ENCODE measurements around the gene OTOG.

Gene OTOG

DNA sequence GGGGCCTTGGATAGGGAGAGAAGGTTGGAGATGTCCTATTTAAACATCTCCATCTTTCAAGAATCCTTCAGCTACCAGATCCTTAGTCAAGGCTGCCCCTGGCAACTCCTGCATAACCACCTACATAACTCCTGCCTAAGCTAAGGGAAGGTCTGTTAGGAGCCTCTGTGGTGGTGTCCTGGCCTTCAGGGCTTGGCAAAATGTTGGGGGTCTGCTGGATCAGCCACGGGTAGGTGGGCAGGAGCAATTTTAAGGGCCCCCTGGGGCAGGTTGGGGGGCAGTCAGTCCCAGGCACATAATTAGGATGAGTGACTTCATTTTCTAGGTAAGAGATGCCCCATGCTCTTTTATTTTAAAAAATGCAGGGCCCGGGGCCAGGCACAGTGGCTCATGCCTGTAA is 28.7 kb upstream of the OTOG start:
- no peak for DNase-seq

DNA sequence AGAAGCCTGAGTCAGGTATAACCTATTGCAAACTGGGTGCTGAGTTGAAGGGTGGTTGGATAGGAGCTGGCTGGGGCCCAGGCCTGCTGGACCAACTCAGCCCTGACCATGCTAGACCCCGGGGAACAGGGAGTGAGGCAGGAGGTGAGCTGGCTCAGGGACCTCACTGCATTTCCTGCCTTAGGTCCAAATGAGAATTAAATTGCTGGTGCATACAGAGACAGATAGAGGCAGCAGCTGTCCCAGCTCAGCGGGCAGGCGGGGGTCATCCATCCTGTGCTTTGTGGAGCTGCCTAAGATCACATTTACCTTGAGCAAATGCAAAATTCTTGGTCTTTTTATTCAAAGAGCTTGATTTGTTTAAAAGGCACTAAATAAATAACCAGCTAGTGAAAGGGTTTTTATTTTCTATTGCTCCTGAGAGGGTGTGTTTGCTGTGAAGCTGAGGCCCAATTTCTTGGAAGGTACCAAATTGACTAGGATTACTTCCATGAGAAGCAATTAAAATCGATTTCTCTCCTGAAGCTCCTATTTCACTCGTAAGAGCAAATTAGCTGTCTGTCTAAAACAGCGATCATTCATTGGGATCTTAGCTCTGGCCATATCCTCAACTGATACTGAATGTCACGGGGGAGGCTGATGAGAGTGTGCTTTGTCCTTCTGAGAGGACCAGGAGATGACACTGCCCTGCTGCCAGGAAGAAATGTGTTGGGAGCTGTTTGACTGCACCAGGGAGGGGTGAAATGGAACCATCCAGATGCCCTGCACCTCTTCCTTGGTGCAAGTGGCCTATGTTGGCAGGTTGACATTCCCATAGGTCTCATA is 27.8 kb upstream of the OTOG start:
- DNase-seq = no peak

DNA sequence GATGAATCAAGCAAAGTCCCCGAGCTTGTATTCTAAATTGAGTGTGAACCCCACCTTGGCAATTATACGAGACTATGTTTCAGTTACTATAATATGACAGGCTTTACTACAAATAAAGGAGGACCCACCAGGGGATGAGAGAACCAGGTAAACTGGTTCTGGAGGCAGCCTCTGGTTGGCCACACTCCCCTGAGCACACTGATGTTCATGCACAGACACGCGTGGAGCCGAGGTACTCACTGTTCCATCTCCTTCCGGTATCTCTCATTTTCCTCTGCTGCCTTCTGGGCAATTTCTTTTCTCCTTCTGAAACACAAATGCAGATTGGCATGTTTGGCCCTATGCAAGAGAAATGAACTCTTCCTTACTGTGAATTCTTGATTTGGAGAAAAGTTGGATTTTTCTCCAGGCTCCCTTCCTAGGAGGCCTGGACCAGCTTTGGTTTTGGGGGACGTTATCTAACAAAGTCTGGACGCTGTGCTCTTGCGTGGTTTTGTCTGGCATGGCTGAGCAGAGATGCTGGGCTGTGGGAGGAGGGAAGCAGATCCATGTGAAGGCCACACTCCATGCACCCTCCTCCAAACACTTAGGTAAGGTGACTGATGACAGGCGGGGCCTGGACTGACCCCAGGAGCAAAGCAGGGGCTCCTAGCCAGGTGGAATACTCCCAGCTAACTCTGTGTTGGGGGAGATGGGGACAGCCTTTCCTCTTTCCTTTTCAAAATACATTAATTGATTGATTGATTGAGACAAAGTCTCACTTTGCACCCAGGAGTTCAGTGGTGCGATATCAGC is 25.8 kb upstream of the OTOG start:
- no peak for DNase-seq

DNA sequence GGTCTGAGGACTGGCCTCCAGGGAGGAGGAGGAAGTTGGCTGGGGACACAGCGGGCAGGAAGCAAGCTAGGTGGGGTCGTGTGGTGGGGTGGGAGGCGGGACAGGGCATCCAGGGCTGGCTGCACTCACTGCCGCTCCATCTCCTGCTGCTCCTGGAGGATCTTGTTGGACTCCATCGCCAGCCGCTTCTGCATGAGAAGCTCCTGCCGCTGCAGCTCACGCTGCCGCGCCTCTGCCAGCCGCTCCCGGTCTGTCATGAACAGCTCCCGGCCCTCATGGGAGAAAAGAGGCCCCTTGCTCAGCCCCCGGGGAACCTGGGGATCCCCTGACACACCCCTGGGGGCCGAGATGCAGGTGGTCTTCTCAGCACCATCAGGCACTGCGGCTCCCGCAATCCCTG is 24.4 kb upstream of the OTOG start:
- no peak for DNase-seq

DNA sequence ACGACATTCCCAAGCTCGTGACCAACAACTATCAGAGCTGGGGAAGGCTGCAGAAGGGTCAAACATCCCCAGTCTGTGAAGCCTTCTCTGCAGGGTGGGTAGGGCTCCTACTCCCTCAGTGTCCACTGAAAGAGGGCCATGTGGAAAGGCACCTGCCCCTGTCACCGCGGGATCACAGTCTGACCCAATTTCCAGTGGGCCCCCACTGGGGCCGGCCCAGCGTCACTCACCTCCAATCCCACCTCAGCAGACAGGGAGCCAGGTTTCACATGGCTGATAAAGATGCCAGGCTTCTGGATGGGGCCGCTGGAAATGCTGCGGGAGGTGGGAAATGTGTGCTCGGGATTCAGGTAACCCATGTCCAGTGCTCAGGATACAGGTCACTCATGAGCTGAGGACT is 22.8 kb upstream of the OTOG start:
- DNase-seq = no peak

DNA sequence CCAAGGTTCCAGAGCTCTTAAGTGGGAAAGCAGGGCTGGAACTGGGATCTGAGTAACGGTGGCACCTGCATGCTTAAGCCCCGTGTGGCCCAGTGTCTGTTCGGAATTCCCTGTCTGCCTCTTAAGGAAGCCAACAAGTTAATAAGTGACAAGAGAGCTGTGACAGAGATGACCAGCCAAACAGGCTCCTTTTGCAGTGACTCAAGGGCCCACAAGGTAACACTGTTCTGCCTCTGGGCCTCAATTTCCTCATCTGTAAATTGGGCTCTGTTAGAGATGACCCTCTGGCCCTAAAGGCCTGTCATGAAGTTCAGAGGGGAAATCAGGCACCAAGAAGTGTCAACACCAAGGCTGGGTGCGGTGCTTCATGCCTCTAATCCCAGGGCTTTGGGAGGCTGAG is 21.5 kb upstream of the OTOG start:
- DNase-seq = no peak

DNA sequence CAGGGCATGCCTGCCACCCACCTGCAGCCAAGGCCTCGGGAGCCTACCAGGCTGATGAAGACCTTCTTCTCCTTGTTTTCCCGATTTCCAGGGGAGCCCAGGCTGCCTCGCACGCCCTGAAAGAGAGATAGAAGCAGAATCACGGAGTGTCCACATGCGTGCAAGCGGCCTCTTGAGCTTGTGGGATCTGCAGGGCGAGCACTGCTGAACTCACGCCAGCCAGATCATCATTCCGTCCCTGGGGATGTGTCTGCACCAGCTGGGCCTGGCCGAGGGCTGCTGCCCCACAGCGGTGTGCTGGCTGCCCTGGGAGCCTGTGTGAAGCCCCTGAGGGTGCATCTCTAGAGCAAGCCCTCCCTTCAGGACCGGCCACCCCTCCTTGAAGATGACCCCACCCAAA is 20.7 kb upstream of the OTOG start:
- DNase-seq = no peak

DNA sequence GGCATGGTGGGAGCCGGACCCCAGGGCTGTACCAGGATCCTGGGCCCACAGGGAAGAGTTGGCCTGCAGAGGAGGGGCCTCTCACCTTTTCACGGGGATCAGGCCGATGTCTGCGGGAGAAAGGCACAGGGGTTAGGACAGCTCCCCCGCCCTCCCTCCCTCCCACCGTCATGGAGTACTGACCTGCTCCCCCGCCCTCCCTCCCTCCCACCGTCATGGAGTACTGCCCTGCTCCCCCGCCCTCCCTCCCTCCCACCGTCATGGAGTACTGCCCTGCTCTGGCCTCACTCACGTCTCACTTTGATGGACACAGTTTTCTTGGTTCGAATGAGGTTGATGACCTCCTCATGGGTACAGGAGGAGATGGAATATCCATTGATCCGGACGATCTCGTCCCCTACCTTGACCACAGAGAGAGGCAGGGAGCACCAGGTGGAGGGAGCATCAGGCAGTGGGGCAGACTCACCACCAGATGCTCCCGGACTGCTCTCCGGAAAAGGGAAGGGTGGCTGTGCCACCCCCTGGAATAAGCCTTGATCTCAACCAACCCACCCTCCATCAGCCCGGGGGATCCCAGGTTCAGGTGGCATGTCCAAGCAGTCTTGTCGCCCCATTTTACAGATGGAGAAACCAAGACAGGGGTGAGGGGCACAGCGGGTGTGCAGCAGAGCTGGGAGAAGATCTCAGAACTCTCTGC is 20.0 kb upstream of the OTOG start:
- no peak for DNase-seq

DNA sequence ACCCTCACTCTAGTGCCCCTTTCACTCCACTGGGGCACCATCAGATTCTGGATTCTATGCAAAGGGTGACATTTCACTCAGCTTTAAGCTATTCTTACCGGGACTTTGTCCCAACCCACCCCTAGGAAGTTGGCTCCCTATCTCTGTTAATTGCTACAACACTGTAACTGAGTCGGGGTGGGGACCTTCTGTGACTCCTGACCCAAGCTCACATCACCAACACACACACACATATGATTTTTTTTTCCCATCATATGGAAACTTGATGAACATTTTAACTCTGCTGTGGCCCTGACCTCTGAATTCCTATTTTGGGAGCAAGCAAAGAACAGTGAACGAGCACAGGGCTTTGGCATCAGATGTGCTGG is 19.4 kb upstream of the OTOG start:
- no peak for DNase-seq

DNA sequence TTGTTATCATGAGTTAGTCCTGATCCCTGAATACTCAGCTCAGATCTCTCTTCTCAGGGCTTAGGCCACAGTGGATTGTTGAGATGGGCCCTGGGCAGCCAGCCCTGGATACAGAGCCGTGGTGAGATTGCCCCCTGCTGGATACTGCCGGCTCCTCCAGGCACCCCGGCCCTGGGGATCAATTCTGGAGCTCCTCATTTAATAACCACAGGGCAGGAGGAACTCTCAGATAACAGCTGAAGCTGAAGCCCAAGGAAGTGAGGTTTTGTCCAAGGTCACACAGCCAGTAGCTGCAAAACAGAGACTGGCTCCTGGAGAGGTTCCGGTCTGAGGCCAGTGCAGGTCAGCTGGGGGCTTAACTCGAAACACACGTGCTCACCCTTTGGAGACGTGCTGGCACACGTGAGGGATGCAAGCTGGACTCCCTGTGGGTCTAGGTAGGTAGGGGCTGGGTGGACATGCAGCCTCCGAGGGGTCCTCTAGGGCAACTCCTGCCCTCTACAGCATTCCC is 18.8 kb upstream of the OTOG start:
- peak; percentile 44 for DNase-seq

DNA sequence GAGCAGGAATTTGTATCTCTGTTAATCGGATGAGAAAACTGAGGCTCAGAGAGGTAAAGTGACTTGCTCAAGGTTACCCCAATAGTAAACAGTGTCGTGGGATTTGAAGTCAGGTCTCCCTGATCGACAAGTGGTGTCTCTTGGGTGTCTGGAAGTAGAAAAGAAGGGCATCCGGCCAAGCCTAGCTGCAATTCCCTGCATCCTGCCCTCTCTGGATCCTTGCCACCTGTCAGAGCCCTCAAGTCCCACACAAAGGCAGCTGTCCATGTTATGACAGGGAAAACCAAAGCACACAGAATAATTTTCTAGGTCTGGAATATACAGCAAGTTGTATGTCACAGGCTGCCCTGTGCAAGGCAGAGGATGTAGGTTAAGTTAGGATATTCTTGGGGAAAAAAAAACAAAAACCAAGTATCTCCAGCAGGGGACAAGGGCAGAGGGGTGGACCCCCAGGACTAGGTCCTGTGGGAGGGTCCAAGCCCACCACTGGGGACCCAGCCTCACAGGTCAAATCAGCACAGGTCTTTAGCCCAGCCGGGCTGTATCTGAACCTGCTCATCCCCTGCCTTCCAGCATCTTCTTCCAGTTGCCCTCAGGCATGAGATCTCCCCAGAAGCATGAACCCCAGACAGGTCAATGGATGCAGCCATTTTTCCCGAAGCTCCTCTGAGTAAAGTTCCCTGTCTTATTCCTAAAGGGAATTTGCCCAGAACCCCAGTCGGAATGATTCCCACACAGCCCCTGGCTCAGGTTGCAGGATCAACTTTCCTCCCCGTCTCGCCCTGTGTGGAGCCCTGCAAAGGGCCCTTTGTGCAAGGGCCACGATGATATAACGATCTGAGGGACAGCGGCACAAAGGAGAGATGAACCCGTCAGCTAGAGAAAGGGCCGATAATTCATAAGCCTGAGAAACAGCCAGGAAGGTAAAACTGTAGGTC is 17.9 kb upstream of the OTOG start:
- no peak for DNase-seq

DNA sequence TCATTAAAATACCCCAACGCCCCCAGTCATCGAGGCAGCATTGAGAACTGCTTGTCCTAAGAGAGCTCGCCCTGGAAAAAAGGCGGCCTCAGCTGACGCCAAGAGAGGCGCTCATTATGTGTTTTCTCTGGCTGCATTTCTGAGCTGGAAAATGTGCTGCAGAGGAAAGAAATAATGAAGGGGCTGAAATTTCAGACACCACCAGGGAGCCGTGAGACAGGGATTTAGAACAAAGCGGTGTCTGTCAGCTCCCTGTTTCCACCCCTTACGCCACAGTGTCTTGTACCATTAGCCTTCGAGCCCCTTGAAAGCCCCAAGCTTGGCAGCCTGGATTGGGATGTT is 17.2 kb upstream of the OTOG start:
- no peak for DNase-seq

DNA sequence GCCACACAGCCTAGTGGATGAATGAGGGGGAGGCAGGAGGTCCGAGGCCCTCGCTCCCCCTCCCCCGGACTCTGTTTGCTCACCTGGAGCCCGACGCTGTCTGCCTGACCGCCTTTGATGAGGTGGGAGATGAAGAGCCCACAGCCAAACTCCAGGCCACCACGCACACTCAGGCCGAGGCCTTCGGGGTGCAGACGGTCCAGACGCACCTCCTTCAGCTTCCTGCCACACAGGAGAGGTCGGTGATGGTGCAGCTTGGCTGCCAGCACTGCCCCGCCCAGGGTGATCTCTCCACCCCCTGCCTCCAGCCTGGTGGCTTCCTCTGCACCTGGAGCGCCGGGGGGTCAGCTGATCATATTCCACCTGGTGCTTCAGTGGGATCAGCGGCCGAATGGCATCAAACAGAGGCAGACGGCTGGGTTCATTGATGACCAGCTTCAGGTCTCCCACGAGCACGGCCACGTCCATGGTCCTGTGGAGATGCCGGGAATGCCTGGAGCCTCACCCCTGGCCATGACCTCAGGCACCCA is 15.9 kb upstream of the OTOG start:
- no peak for DNase-seq

DNA sequence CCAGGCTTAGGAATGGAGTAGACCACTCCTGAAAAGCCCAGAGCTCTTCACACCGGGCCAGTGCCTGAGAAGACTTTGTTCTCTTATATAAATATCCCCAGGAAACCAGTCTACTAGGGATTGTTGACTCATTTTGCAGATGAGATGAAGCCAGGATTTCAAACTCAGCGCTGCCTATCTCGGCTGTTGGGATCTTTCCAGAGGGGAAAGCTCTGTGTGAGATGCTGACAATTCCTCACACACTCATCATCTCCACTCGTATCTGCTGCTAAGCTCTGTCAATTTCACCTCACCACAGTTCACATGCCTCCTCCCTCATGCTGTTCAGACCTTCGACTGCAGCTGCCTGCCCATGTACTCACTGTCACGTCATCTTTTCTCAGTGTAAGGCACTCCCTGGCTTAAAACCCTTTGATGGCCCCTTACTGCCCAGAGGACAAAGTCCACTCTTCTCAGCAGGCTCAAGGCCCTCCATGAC is 15.4 kb upstream of the OTOG start:
- no peak for DNase-seq

DNA sequence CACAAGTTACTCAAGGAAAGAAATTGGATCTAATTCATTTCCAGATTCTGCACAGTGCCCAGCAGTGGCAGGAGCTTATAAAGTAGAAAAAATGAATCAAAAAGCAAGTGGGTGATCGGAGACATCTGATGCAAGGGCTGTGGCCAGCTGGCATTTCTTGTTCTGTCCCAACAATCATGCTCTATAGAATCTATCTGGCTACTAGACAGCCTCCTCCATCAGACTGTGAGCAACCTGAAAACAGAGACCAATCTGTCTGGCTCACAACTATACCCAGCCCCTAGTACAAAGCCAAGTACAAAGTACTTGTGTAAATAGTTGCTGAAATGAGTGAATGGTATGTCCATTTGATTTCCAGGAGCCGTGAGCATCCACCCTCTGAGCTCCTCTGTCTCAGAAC is 14.3 kb upstream of the OTOG start:
- no peak for DNase-seq

DNA sequence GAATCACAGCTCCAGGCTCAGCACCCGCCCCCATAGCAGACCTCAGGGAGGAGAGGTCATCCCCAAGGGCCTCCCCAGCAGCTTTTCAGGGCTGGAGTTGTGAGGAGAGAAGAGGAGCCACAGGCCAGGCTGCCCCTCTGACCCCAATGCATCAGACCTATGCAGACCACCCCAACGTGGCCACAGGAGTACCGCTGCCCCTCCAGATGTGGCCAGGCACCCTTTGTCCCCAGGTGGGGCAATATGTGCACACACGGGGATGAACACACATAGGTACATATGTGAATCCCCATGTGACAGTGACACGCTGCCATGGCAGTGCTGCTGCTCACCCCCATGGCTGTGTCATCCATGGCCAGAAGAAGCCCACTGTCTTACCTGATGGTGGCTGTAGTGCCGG is 13.7 kb upstream of the OTOG start:
- DNase-seq = no peak

DNA sequence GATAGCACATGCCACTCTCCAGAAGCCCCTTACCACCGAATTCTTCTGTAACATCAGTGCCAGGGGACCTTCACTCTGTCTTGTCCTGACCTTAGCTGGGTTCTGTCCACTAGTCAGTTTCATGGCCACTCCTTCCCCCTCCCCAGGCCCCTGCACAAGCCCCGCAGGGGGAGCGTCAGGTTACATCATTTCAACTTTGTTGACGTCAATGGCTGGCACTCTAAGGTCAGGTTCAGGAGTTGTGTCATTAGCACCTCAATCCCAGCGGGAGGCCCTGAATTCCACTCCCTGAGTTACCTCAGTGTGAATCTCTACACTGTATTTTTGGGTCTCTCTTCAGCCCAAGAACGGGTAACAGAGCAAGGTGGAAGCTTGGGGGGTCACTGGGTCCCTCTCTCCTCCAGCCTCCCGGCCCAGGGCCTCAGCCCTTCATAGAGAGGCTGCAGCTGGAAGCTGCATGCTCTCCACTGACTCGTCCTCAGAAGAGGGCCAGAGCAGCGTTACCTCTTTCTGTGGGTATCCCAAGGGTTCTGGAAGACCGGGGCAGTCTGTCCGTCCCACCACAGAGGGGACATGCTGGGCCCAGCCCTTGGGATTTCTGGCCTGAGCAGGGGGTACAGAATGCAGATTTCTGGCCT is 13.2 kb upstream of the OTOG start:
- DNase-seq = no peak

DNA sequence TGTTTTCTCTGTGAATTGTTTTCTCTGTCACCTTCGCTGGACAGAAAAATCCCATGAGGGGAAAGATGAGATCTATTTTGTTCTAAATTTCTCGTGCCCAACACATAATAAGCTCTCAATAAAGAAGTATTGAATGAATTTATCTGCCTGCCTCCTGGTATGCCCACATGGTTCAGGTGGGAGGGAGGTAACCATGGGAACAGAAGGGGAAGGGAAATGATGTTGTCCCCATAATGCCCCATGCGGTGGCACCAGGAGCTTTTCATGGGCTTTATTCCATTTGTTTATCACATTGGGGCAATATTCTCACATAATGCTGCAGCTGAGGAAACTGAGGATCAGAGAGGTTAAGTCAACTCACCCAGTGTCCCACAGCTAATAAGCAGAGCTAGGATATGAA is 11.6 kb upstream of the OTOG start:
- DNase-seq = no peak

DNA sequence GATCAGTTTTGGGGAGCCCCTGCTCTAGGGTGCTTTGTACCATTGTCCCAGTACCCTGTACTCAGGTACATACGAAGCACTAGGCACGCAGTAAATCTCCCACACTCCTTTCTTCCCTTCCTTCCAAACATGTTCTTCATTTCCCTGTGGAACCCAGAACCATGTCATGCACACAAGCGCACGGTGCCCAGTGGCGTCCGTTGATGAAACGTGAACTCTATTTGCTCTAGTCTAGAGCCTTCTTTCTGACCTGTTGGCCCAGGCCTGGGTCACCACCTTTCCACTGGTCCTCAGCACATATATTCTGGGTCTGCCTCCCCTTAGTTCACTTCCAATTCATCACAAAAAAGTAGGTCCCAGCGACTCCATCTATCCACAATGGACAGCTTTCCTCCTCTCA is 9.8 kb upstream of the OTOG start:
- DNase-seq = no peak

DNA sequence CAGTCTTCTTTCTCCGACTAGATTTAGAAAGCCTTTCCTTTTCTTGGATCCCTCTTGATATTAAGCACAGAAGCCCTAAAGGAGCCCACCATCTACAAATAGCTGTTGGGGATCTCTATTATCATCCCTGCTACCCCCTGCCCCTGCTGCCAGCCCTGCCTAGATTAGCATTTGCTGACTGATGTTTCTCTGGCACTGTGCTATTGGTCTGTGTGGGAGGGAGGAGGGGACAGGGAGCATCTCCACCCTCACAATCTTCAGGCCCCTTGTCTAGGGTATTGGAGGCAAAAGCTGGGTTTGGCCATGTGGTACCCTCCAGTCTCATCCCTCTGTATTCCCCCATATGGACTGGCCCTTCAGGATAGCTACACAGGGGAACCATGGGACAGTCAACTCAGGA is 9.0 kb upstream of the OTOG start:
- DNase-seq = no peak

DNA sequence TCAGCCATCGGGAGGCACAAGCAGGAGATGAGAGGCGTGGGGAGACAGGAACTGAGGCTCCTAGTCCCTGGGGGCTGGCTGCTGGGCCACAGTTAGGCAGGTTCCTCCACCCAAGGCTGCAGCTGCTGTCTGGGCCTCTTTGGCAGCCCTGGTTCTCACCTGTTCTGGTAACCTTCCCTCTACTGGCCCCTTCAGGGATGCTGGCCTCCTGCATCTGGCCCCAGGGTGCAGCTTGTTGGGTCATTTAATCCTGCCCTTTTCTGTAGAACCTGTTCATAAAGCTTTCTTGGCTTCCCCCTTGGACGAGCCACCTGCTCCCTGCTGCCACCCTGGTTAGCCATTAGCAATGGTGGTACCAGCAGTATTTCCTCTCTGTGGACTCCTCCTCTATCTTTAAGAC is 8.3 kb upstream of the OTOG start:
- no peak for DNase-seq

DNA sequence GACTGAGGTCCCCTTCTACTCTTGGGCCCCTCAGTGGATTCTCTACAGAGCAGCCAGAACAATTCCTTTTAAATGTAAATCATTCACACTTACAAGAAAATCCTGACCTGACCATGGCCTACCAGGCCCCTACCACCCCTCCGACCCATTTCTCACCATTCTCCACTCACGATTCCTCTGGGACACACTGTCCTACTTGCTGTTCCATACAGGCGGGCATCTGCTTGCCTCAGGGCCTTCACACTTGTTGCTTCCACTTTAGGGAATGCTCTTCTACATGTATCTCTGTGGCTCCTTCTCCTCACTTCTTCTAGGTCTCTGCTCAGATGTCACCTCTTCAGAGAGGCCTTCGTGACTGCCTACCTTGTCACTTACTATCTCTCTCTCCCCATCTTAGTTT is 6.3 kb upstream of the OTOG start:
- DNase-seq = no peak
